GM10248 (cell line): ENCODE data around the gene CCK.

Experiments
- CTCF ChIA-PET: fragments of 300-600 bp; sonication (Branson Sonifier 250); formaldehyde crosslinking; extraction: SDS; loops from one replicate; lab custom pipeline; 2021; ENCODE audit warnings: antibody characterized with exemption; lab: Yijun Ruan, JAX
- POLR2A ChIA-PET: fragments of 350-650 bp; sonication (Branson Sonifier 250); formaldehyde crosslinking; extraction: SDS; loops from one replicate; lab custom pipeline; 2020; ENCODE audit warnings: antibody characterized with exemption; lab: Yijun Ruan, JAX
- DNase-seq: peaks from one replicate; pipeline ENCODE4 v3.0.0; 2012; ENCODE audit errors: extremely low spot score
- TF ChIP-seq, protein P1 (sequence below): IDR thresholded peaks from 2 replicates; pipeline ENCODE4 v1.5.1; 2012; ENCODE audit warnings: mild to moderate bottlenecking, low read depth; ENCODE audit errors: extremely low read depth, missing control alignments, control extremely low read depth

Gene CCK

DNA sequence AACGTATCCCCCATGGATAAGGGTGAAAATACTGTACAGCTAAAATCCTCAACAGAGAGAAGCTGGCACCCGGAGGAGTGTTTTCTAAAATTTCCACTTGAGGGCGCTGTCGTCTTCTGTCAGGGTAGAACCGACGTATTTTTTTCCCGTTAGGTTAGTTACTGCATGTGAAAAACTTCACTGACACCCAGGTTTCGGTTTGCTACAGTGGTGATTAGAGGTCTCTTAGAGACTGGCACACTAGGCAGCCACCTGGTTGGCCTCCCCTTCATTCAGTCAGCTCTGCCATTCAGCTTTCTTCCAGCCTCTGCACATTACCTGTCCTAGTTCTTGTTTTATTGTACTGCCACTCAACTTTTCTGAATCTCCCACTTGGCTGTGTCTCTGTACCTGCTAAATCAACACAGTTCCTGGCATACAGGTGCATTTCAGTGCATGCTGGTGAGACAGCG, 18.4 kb downstream of the CCK start:
- DNase-seq = peak; percentile 56
- CTCF ChIA-PET = interaction anchor here (0.7 to 6.0 kb wide), 47 partner anchors 10 to 498 kb away, joined by 3 to 114 read pairs (median 5); no protein-coding TSS in a partner anchor
- TF ChIP-seq, protein P1, sequence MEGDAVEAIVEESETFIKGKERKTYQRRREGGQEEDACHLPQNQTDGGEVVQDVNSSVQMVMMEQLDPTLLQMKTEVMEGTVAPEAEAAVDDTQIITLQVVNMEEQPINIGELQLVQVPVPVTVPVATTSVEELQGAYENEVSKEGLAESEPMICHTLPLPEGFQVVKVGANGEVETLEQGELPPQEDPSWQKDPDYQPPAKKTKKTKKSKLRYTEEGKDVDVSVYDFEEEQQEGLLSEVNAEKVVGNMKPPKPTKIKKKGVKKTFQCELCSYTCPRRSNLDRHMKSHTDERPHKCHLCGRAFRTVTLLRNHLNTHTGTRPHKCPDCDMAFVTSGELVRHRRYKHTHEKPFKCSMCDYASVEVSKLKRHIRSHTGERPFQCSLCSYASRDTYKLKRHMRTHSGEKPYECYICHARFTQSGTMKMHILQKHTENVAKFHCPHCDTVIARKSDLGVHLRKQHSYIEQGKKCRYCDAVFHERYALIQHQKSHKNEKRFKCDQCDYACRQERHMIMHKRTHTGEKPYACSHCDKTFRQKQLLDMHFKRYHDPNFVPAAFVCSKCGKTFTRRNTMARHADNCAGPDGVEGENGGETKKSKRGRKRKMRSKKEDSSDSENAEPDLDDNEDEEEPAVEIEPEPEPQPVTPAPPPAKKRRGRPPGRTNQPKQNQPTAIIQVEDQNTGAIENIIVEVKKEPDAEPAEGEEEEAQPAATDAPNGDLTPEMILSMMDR = peak; percentile 63
- POLR2A ChIA-PET = no interaction called here

- CTCF ChIA-PET = interaction anchor here (0.6 to 6.0 kb wide), 6 partner anchors 9 to 196 kb away, joined by 3 to 114 read pairs (median 3); no protein-coding TSS in a partner anchor
- TF ChIP-seq, protein P1 = no peak
- DNase-seq = no peak
- POLR2A ChIA-PET = no interaction called here
Observed at GRCh38 chr3:42246091-42246490, 19.9 kb downstream of the CCK start.

GRCh38 chr3:42236611-42237010, 29.4 kb downstream of the CCK start:
- CTCF ChIA-PET = interaction anchor here (1.0 kb wide), 1 partner anchor 10 kb away, joined by 3 read pairs; no protein-coding TSS in a partner anchor
- TF ChIP-seq, protein P1 = no peak
- POLR2A ChIA-PET = no interaction called here
- DNase-seq = no peak

DNA sequence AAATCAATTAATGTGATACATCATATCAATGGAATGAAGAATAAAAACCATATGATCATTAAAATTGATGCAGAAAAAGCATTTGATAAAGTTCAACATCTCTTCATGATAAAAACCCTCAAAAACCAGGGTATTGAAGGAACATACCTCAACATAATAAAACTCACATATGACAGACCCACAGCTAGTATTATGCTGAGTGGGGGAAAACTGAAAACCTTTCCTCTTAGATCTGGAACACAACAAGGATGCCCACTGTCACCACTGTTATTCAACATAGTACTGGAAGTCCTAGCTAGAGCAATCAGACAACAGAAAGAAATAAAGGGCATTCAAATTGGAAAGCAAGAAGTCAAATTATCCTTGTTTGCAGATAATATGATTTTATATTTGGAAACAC, 30.5 kb downstream of the CCK start:
- TF ChIP-seq, protein P1 = no peak
- ChIA-PET POLR2A (no interaction called here), CTCF (no interaction called here)
- no peak for DNase-seq

GRCh38 chr3:42230860-42231259, 35.1 kb downstream of the CCK start:
- POLR2A ChIA-PET = no interaction called here
- CTCF ChIA-PET = interaction anchor here (1.0 kb wide), 1 partner anchor 211 kb away, joined by 3 read pairs; no protein-coding TSS in a partner anchor
- no peak for DNase-seq
- TF ChIP-seq, protein P1 = no peak

DNA sequence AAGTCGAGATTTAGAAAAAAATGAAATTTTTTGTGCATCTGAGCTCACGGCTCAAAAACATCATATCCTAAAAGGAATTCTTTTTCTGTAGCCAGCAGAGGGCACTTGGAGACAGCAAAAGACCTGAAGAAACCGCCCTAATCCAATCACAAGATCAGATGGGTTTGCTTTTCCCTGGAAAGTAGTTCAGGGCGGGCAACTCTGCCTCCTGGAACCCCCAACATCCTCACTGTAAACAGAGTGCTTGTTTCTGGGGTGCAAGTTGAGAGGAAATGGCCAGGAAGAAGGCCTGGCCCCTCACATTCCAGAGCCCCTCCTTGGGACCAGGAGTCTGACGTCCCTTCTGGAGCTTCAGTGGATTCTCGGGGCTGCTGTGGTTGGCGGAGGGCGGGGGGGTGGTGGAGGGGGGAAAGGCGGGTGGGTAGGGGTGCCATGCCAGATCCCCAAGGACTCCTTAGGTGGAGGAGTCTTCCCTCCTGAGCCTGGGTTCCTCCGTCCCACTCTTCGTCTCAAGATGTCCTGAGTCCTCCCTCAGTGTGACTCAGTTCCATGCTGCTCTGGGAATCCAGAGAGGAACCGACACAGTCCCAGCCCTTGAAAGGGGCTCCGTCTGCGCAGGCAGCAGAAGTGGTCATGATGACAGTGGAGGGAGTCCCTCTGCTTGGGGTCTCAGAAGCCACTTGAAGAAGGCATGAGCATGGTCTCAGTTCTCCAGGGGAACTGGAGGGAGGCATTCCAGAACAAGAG, 35.9 kb downstream of the CCK start:
- ChIA-PET CTCF (interaction anchor here (0.7 to 2.8 kb wide), 23 partner anchors 12 to 336 kb away, joined by 3 to 15 read pairs (median 4); no protein-coding TSS in a partner anchor), POLR2A (no interaction called here)
- TF ChIP-seq, protein P1 = peak; percentile 21
- DNase-seq = no peak
